Upper lobe of left lung (tissue), 6 donors: ENCODE data around the gene SERPINB6. TPM values are rescaled to one million over a fixed set of nuclear protein-coding genes. Genes with fewer than 3 reads are reported as not detected.

Experiments
- ATAC-seq, 2 donors: fragments of 200-7000 bp; cut with Tn5 transposase; one replicate each; pipeline ENCODE4 v1.9.1; 2022; ENCODE audit warnings: mild to moderate bottlenecking in 2 of 2, moderate library complexity in 2 of 2; ENCODE audit not compliant: low FRiP score in 2 of 2
- DNase-seq, 2 donors: peaks; one replicate each; pipeline ENCODE4 v3.0.0-alpha.2; 2019 to 2020
- H3K27ac ChIP-seq, 4 donors: fragments of 200-600 bp; sonication (generic); one replicate each; pipeline ENCODE4 v1.5.1; 2016 to 2019
- H3K27me3 ChIP-seq, 4 donors: fragments of 200-600 bp; sonication (generic); one replicate each; pipeline ENCODE4 v1.5.1; 2017 to 2019
- H3K36me3 ChIP-seq, 4 donors: fragments of 200-600 bp; sonication (generic); one replicate each; pipeline ENCODE4 v1.5.1; 2016 to 2019
- H3K4me1 ChIP-seq, 4 donors: fragments of 200-600 bp; sonication (generic); one replicate each; pipeline ENCODE4 v1.5.1; 2018 to 2019
- H3K4me3 ChIP-seq, 4 donors: fragments of 200-600 bp; sonication (generic); one replicate each; pipeline ENCODE4 v1.5.1; 2017 to 2019; ENCODE audit warnings: mild to moderate bottlenecking in 2 of 4, moderate library complexity in 1 of 4
- H3K9me3 ChIP-seq, 4 donors: fragments of 200-600 bp; sonication (generic); one replicate each; pipeline ENCODE4 v1.5.1; 2018 to 2019
- CTCF ChIP-seq, 6 experiments: fragments of 450-650 bp in 4 of 6; fragments of 200-600 bp in 2 of 6; sonication (generic) in 2 of 6; IDR thresholded peaks; one replicate each; pipeline ENCODE4 v1.5.1; 2016 to 2019; ENCODE audit warnings: antibody characterized with exemption in 6 of 6
- EP300 ChIP-seq, 4 donors: sonication (generic); formaldehyde crosslinking; IDR thresholded peaks; one replicate each; pipeline ENCODE4 v1.5.1; 2017; ENCODE audit warnings: antibody characterized with exemption in 4 of 4, control low read depth in 2 of 4
- POLR2A ChIP-seq, 4 donors: fragments of 450-650 bp; IDR thresholded peaks; one replicate each; pipeline ENCODE4 v1.5.1; 2016 to 2017; ENCODE audit warnings: antibody characterized with exemption in 4 of 4, mild to moderate bottlenecking in 2 of 4
- POLR2AphosphoS5 ChIP-seq, 2 donors: sonication (generic); formaldehyde crosslinking; IDR thresholded peaks; one replicate each; pipeline ENCODE4 v1.5.1; 2017; ENCODE audit warnings: antibody characterized with exemption in 2 of 2
- WGBS, 2 donors: methylation state at CpG; one replicate each; pipeline ENCODE4 v1.1.5; 2017 to 2018; 5-methylcytosine and 5-hydroxymethylcytosine counted together
- total RNA-seq, 6 donors: library from RNA; depleted of rRNA in 4 of 6; stranded (reverse); fragments of >200 nt in 4 of 6; gene quantifications; one replicate each; pipeline versions ENCODE4 v1.1.0 to v1.2.1, GENCODE V29; 2016 to 2021
- donor health status: DM: no; HTN: no; CAD: no; lungs with moderate emphysema.
- donor health status: DM: no; HTN: yes; CAD: no; lungs with severe emphysema.

SERPINB6 gene
- total RNA-seq, 6 donors from 2014 or later = 133 to 181 (median 150) TPM

- Histone ChIP-seq H3K9me3 (peaks cover 4 to 14% (median 6%) of the 10 kb centered on the region in 4 donors), H3K36me3 (peaks cover 0 to 79% (median 26%) of the 10 kb centered on the region in 4 donors), H3K27me3 (no peaks in the 10 kb centered on the region), H3K4me3 (no peak overlapping the region), H3K4me1 (peaks cover 0 to 6% (median 2%) of the 10 kb centered on the region in 4 donors), H3K27ac (no peak overlapping the region)
- WGBS, 2 donors = 96 to 100% methylated on average over 9 to 10 of the region's 10 CpGs
- DNase-seq = no peak
- TF ChIP-seq CTCF (IDR thresholded peaks at IDR 0.05) (no peak), POLR2AphosphoS5 (IDR thresholded peaks at IDR 0.05) (no peak), EP300 (IDR thresholded peaks at IDR 0.05) (no peak)
- ATAC-seq = no peak
Measured at GRCh38 chr6:3015144-3015543, 43.8 kb upstream of the SERPINB6 start.

GRCh38 chr6:3014675-3015066, 43.3 kb upstream of the SERPINB6 start:
- WGBS, 2 donors = 93 to 96% methylated on average over 4 of the region's 4 CpGs
- ATAC-seq (no peak), DNase-seq (no peak)
- H3K9me3 ChIP-seq = peaks cover 4 to 14% (median 6%) of the 10 kb centered on the region in 4 donors
- no peaks in the 10 kb centered on the region for H3K27me3 ChIP-seq
- H3K36me3 ChIP-seq = peaks cover 0 to 79% (median 29%) of the 10 kb centered on the region in 4 donors
- no peak overlapping the region for H3K4me3 ChIP-seq
- no peak for TF ChIP-seq EP300 (IDR thresholded peaks at IDR 0.05)
- H3K27ac ChIP-seq = no peak overlapping the region
- peaks cover 0 to 3% (median 2%) of the 10 kb centered on the region in 4 donors for H3K4me1 ChIP-seq

GRCh38 chr6:3013901-3014674, 42.7 kb upstream of the SERPINB6 start:
- no peaks in the 10 kb centered on the region for H3K4me1 ChIP-seq
- 94 to 95% methylated on average over 18 of the region's 18 CpGs for WGBS, 2 donors
- no peak overlapping the region for H3K4me3 ChIP-seq
- no peak for ATAC-seq
- TF ChIP-seq POLR2AphosphoS5 (IDR thresholded peaks at IDR 0.05) (no peak), CTCF (IDR thresholded peaks at IDR 0.05) (no peak), POLR2A (IDR thresholded peaks at IDR 0.05) (no peak), EP300 (IDR thresholded peaks at IDR 0.05) (no peak)
- peaks cover 0 to 82% (median 30%) of the 10 kb centered on the region in 4 donors for H3K36me3 ChIP-seq
- no peaks in the 10 kb centered on the region for H3K27me3 ChIP-seq
- peaks cover 4 to 14% (median 6%) of the 10 kb centered on the region in 4 donors for H3K9me3 ChIP-seq
- H3K27ac ChIP-seq = peak overlapping the region in 2 of 4 donors; percentile 27 to 62
- DNase-seq = peak in 1 of 2 donors; percentile 42

- Histone ChIP-seq H3K9me3 (peaks cover 4 to 14% (median 6%) of the 10 kb centered on the region in 4 donors), H3K4me3 (no peak overlapping the region), H3K36me3 (peaks cover 0 to 86% (median 30%) of the 10 kb centered on the region in 4 donors), H3K4me1 (no peaks in the 10 kb centered on the region), H3K27me3 (no peaks in the 10 kb centered on the region), H3K27ac (peak overlapping the region in 3 of 4 donors; percentile 27 to 62 (median 40))
- TF ChIP-seq POLR2A (IDR thresholded peaks at IDR 0.05) (no peak), EP300 (IDR thresholded peaks at IDR 0.05) (no peak), POLR2AphosphoS5 (IDR thresholded peaks at IDR 0.05) (peak; percentile 20 to 57)
- ATAC-seq = peak; percentile 66 to 68
- WGBS, 2 donors = 67 to 89% methylated on average over 2 of the region's 2 CpGs
- DNase-seq = peak in 1 of 2 donors; percentile 83
Measured at GRCh38 chr6:3013486-3013885, 42.1 kb upstream of the SERPINB6 start.

GRCh38 chr6:3011592-3011991, 40.2 kb upstream of the SERPINB6 start:
- TF ChIP-seq CTCF (IDR thresholded peaks at IDR 0.05) = no peak
- TF ChIP-seq POLR2AphosphoS5 (IDR thresholded peaks at IDR 0.05) = no peak
- TF ChIP-seq EP300 (IDR thresholded peaks at IDR 0.05) = no peak
- TF ChIP-seq POLR2A (IDR thresholded peaks at IDR 0.05) = no peak
- Histone ChIP-seq H3K9me3 (peaks cover 4 to 14% (median 6%) of the 10 kb centered on the region in 4 donors), H3K4me3 (no peak overlapping the region), H3K4me1 (no peaks in the 10 kb centered on the region), H3K27ac (peak overlapping the region in 1 of 4 donors; percentile 70), H3K27me3 (no peaks in the 10 kb centered on the region), H3K36me3 (peaks cover 0 to 87% (median 23%) of the 10 kb centered on the region in 4 donors)
- DNase-seq (no peak), ATAC-seq (no peak)
